Right lobe of liver (tissue), 4 donors: ENCODE data around the gene C1QL1.

ENCODE experiments used
- POLR2A ChIP-seq: fragments of 450-650 bp; IDR thresholded peaks from one replicate; pipeline ENCODE4 v1.6.1; 2017; ENCODE audit warnings: antibody characterized with exemption, mild to moderate bottlenecking
- TF ChIP-seq, protein P1 (sequence below), 4 donors: fragments of 200-600 bp in 3 of 4; fragments of 450-650 bp in 1 of 4; IDR thresholded peaks; one replicate each; pipeline versions ENCODE4 v1.5.1 to v1.8.0; 2016 to 2022; ENCODE audit warnings: antibody characterized with exemption in 4 of 4, mild to moderate bottlenecking in 2 of 4
- donor health status: DM: no; HTN: no; CAD: no.
- donor health status: DM: no; HTN: no; CAD: no.
- donor health status: DM: no; HTN: yes; CAD: no.

DNA sequence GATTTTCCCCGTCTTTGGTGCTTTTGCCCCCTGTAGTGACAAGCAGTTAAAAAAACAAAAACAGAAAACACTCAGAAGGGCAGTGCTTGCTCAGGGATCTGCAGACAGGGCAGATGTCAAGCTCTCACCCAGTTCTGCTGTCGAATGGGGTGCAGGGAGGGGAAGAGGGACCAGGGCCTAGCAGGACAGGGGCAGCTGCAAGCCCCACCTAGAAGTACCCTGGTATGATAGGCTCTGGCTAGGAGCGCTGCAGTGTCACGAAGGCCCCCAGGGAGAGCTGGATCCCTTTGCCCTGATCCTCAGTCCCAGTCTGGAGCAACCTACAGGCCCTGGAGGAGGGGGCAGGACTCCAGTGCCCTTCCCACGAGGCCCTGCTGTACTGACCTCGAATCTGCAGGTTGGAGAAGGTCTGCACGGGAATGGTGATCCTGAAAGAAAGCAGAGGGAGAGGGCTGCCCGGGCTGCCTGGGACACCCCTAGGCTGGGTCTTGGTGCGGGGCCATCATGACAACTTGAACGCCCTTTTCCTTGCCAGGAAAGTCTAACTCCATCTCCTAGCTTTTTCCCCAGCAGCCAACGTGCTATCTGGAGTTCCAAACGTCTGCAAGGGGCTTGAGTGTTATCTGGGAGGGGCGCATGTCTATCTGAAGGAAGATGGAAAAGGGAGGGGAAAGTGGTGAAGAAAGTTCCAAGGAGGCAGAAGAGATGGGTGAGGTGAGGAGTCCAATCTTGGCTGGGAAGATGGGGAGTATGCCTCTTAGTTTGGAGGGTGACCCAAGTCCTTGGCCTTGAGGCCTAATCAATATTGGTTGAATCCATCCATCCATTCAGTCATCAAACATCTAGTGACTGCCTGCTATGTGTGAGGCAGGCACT lies 57.6 kb downstream of the C1QL1 start:
- TF ChIP-seq, protein P1, sequence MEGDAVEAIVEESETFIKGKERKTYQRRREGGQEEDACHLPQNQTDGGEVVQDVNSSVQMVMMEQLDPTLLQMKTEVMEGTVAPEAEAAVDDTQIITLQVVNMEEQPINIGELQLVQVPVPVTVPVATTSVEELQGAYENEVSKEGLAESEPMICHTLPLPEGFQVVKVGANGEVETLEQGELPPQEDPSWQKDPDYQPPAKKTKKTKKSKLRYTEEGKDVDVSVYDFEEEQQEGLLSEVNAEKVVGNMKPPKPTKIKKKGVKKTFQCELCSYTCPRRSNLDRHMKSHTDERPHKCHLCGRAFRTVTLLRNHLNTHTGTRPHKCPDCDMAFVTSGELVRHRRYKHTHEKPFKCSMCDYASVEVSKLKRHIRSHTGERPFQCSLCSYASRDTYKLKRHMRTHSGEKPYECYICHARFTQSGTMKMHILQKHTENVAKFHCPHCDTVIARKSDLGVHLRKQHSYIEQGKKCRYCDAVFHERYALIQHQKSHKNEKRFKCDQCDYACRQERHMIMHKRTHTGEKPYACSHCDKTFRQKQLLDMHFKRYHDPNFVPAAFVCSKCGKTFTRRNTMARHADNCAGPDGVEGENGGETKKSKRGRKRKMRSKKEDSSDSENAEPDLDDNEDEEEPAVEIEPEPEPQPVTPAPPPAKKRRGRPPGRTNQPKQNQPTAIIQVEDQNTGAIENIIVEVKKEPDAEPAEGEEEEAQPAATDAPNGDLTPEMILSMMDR (IDR thresholded peaks at IDR 0.05) = no peak
- TF ChIP-seq POLR2A = no peak
